Fibroblast of skin of back (primary cell): ENCODE data around the gene HCAR1.
"Not testable (repeated sequence)": the region's sequence is repeated elsewhere in the genome, so short reads cannot be mapped to it uniquely, and the experiment has no call there.

Experiments
- DNase-seq: peaks from one replicate; pipeline ENCODE4 v3.0.0-alpha.2; 2013

The HCAR1 gene

GRCh38 chr12:122721057-122721545, 9.5 kb downstream of the HCAR1 start:
- DNase-seq = peak; percentile 38

GRCh38 chr12:122716658-122717057, 14.0 kb downstream of the HCAR1 start, which contains the start of gene HCAR3:
TSS of gene HCAR3 (minus strand) at chr12:122716811. CDS start at chr12:122716737, 74 bp downstream.
- not testable (repeated sequence) for DNase-seq

- not testable (repeated sequence) for DNase-seq
Observed at GRCh38 chr12:122715211-122715610, 15.4 kb downstream of the HCAR1 start.

GRCh38 chr12:122713491-122714188, 17.0 kb downstream of the HCAR1 start:
- not testable (repeated sequence) for DNase-seq

GRCh38 chr12:122711266-122711665, 19.4 kb downstream of the HCAR1 start:
- not testable (repeated sequence) for DNase-seq

- DNase-seq = not testable (repeated sequence)
Observed at GRCh38 chr12:122710341-122710740, 20.3 kb downstream of the HCAR1 start.

GRCh38 chr12:122709287-122709686, 21.4 kb downstream of the HCAR1 start:
- DNase-seq = not testable (repeated sequence)

GRCh38 chr12:122703841-122704240, 26.8 kb downstream of the HCAR1 start:
- DNase-seq = not testable (repeated sequence)

- DNase-seq = not testable (repeated sequence)
Observed at GRCh38 chr12:122702890-122703611, 27.6 kb downstream of the HCAR1 start, which contains the start of gene HCAR2. TSS of gene HCAR2 (minus strand) at chr12:122703357. CDS start at chr12:122703283, 74 bp downstream.

- DNase-seq = not testable (repeated sequence)
Observed at GRCh38 chr12:122701481-122701880, 29.2 kb downstream of the HCAR1 start.

GRCh38 chr12:122700038-122700710, 30.5 kb downstream of the HCAR1 start:
- DNase-seq = not testable (repeated sequence)

- DNase-seq = not testable (repeated sequence)
Observed at GRCh38 chr12:122696922-122697321, 33.7 kb downstream of the HCAR1 start.

- no peak for DNase-seq
Observed at GRCh38 chr12:122691566-122691965, 39.1 kb downstream of the HCAR1 start.

GRCh38 chr12:122688291-122688690, 42.4 kb downstream of the HCAR1 start:
- DNase-seq = no peak

GRCh38 chr12:122687086-122687485, 43.6 kb downstream of the HCAR1 start:
- no peak for DNase-seq

- no peak for DNase-seq
Observed at GRCh38 chr12:122686538-122686937, 44.1 kb downstream of the HCAR1 start.

GRCh38 chr12:122684297-122684813, 46.3 kb downstream of the HCAR1 start:
- DNase-seq = no peak

- DNase-seq = no peak
Observed at GRCh38 chr12:122681814-122682213, 48.8 kb downstream of the HCAR1 start.

- not testable (repeated sequence) for DNase-seq
Observed at GRCh38 chr12:122680989-122681388, 49.7 kb downstream of the HCAR1 start.

GRCh38 chr12:122676781-122677180, 53.9 kb downstream of the HCAR1 start:
- DNase-seq = not testable (repeated sequence)
